Testis (tissue), 2 donors: ENCODE results near the gene DLAT.

Source experiments
- CTCF ChIP-seq, 3 experiments: fragments of 450-650 bp in 2 of 3; fragments of 200-600 bp in 1 of 3; sonication (generic) in 1 of 3; IDR thresholded peaks; one replicate each; pipeline ENCODE4 v1.5.1; 2016 to 2019; ENCODE audit warnings: antibody characterized with exemption in 3 of 3, mild to moderate bottlenecking in 2 of 3, moderate library complexity in 1 of 3
- POLR2A ChIP-seq: fragments of 450-650 bp; IDR thresholded peaks from one replicate; pipeline ENCODE4 v1.6.1; 2017; ENCODE audit warnings: antibody characterized with exemption, mild to moderate bottlenecking, moderate library complexity

DNA sequence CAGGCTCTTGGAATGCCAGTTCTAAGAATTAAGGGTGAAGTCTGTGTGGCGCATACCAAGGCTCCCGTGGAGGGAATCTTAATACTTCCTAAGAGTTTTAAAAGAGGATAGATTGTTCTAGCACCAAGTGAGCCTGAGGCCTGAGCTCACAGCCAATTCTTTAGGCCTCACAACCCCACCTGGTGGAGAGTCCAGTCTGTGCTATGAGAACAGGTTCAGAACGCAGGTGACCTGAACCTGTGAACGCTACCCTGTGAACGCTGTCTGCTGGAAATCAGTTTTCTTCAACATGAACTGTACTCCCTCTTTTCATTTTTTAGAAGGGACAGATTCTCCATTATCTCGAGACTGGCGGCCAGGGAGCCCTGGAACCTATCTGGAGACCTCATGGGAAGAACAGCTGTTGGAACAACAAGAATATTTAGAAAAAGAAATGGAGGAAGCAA lies 43.2 kb upstream of the DLAT start:
- TF ChIP-seq CTCF (IDR thresholded peaks at IDR 0.05) (peak; percentile 33 to 53 (median 41)), POLR2A (no peak)
